Retinal pigment epithelial cell (primary cell): Measurements from ENCODE around the gene PPM1A.

ENCODE experiments used
- DNase-seq: peaks from one replicate; pipeline ENCODE4 v3.0.0-alpha.2; 2010; ENCODE audit warnings: low read depth
- H3K4me3 ChIP-seq: 2 replicates; pipeline ENCODE4 v1.5.1; 2011; ENCODE audit warnings: mild to moderate bottlenecking, low read length, control low read depth, moderate library complexity
- TF ChIP-seq, protein P1 (sequence below): conservative IDR thresholded peaks from 2 replicates; pipeline ENCODE4 v1.5.1; 2011; ENCODE audit warnings: low read depth, low read length, control low read depth, inconsistent platforms

Gene PPM1A

DNA sequence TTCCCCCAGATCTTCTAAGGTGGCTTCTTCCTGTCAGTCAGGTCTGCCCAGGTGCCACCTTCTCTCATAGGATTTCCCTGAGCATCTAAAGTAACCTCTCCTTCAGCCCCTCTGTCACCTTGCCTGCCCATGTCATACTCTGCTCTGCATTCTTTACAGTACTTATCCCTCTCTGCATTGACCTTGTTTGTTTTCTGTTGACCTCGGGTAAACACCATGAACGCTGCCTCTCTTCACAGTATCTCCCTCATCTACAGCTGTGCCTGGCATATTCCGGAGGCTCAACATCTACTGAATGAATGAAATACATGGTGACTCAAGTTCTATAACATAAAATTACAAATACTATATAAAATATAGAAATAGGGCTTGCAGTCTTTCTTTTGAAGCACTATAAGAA, 10.1 kb upstream of the PPM1A start:
- H3K4me3 ChIP-seq, result no peak overlapping the region
- DNase-seq, result no peak
- TF ChIP-seq, protein P1, sequence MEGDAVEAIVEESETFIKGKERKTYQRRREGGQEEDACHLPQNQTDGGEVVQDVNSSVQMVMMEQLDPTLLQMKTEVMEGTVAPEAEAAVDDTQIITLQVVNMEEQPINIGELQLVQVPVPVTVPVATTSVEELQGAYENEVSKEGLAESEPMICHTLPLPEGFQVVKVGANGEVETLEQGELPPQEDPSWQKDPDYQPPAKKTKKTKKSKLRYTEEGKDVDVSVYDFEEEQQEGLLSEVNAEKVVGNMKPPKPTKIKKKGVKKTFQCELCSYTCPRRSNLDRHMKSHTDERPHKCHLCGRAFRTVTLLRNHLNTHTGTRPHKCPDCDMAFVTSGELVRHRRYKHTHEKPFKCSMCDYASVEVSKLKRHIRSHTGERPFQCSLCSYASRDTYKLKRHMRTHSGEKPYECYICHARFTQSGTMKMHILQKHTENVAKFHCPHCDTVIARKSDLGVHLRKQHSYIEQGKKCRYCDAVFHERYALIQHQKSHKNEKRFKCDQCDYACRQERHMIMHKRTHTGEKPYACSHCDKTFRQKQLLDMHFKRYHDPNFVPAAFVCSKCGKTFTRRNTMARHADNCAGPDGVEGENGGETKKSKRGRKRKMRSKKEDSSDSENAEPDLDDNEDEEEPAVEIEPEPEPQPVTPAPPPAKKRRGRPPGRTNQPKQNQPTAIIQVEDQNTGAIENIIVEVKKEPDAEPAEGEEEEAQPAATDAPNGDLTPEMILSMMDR, result no peak

DNA sequence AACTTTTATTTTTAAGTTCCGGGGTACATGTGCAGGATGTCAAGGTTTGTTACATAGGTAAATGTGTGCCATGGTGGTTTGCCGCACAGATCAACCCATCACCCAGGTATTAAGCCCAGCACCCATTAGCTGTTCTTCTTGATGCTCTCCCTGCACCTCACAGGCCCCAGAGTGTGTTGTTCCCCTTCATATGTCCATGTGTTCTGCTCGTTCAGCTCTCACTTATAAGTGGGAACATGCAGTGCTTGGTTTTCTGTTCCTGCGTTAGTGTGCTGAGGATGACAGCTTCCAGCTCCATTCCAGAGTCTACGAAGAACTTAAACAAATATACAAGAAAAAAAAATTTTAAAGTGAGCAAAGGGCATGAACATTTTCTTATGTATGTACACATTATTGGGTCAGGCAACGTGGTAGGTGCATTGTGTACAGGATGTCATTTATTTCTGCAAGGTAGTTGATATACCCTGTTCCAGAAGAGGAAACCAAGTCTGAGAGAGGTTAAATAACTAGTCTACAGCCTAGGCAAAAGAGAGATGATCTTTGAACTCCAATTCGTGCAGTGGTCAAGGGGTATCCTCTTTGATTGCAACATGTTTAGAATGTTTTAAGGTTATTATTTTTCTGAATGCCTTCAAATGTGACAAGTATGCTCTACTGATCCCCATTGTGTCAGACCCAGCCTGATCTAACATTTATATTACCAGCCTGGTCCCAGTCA, 8.7 kb upstream of the PPM1A start:
- H3K4me3 ChIP-seq, result no peak overlapping the region
- DNase-seq, result no peak
- TF ChIP-seq, protein P1, result no peak

DNA sequence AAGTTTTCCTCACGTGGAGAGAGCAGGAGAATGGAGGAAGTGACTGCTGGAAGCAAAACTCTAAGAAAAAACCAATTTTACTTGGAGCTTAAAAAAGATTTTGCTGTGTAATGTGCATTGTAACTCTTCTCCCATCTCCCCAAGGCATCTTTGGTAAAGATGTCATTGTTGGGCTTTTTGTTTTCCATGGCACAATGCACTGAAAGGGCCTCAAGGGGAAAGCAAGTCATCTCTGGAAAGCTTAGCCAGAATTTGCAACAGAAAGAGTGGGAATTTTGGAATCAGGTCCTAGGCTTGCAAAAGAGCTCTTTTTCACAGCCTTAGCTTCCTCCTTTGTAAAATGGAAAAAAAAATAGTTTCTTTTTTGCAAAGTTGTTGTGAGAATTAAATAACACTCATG, 7.9 kb upstream of the PPM1A start:
- no peak overlapping the region for H3K4me3 ChIP-seq
- DNase-seq, result no peak
- TF ChIP-seq, protein P1, result no peak

DNA sequence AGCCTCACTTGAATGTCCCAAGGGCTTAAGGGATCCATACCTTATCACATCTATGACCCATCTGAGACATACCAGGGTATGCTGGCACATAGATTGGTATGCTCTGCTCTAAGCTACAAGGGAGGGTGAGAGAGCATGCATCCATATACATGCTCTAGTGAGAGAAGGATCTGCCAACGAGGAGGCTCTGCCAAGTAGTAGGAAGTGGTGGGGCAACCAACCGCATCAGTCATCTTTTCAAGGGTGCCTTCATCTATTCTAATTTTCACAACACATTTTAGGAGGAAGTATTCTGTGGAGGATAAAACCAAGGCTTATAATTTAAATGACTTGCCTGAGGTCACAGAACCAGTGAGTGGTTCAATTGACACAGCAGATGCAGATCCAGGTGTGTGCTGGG, 6.6 kb upstream of the PPM1A start:
- no peak overlapping the region for H3K4me3 ChIP-seq
- TF ChIP-seq, protein P1, result no peak
- DNase-seq, result no peak

DNA sequence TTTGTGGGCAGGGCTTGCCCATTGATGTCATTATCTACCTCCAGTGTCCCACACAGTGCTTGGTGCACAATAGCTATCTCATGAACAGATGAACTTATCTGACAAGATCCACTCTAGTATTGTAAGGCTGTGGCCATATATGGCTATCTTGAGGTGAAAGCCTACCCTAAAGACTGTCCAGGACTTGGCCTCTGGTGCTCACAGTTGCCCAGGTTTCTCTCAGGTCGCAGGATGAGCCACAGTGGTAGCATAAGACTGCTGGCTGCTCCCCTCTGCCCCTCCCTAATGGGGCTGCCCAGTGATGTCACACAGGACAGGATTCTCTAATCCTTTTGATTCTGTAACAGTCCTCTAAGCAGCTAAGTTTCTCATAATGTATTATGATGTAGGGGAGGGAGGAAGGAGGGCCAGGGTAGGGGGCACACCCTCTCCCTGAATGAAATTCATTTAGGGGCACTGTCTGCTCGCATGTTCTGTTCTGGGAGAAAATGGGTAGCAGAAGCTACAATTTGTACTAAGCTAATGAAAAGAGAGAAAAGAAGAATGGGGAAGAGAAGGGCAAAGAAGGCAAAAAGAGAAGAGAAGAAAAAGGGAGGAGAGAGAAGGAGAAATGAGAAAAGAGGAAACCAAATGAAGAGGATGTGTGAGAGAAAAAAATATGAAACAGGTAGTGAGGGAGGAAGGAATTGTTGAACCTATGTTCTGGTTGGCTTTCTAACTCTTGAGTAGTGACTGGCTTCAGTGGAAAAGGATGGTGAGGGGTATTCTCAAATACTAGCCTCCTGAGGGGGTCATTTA, 3.4 kb upstream of the PPM1A start:
- DNase-seq, result no peak
- H3K4me3 ChIP-seq, result no peak overlapping the region
- TF ChIP-seq, protein P1, result no peak

DNA sequence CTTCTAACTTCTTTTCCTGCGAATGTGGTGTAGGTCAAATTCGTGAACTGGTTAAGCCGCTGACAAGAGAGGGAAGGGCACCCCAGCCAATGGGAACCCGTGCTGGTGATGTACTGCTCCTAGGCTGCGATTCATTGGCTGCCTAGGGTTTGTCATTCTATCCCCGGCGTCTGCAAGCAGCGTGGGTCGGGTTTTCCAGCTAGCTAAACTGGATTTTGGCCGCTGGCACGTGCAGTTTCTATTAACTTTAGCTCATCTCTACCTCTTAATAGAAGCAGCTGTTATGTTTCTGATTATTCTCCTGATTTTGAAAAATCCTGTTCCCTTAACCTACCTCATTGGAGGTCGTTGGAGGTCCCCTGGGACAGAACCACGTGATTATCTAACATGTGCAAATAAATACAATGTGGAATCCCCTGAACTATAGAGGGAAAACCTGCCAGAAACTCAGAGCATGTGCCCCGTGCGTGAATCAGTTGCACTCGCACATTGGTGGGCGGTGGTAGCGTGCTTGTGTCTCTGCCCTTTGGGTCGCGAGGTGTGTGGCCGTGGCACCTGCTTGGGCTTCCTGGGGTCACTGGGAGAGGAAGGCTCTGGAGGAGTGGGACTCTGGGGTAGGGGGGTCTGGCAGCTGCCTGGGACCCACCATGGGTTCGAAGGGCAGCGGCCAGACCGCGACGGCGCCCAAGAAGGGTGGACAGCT, 876 bp upstream of the PPM1A start:
- TF ChIP-seq, protein P1, result no peak
- peak; percentile 79 for DNase-seq
- H3K4me3 ChIP-seq, result peak overlapping the region; percentile 64
